Heart left ventricle (tissue), 16 donors: ENCODE data around the gene NUDT4. TPM values are rescaled to one million over a fixed set of nuclear protein-coding genes. Genes with fewer than 3 reads are reported as not detected.

Source experiments
- ATAC-seq, 4 donors: fragments of 200-7000 bp; cut with Tn5 transposase; one replicate each; pipeline ENCODE4 v1.9.1; 2020 to 2022; ENCODE audit warnings: moderate library complexity in 4 of 4, mild to moderate bottlenecking in 3 of 4, moderate number of reproducible peaks in 1 of 4
- DNase-seq, 5 donors: peaks; one replicate each; pipeline ENCODE4 v3.0.0-alpha.2; 2020
- H3K27ac ChIP-seq, 12 donors: fragments of 200-600 bp; sonication (generic) in 4 of 12; one replicate each; pipeline versions ENCODE4 v1.5.0 to v1.8.0; 2016 to 2022; ENCODE audit warnings: mild to moderate bottlenecking in 2 of 12
- H3K27me3 ChIP-seq, 9 donors: fragments of 200-600 bp; sonication (generic) in 2 of 9; one replicate each; pipeline versions ENCODE4 v1.5.1 to v1.8.0; 2016 to 2022; ENCODE audit warnings: mild to moderate bottlenecking in 3 of 9
- H3K36me3 ChIP-seq, 9 donors: fragments of 200-600 bp; sonication (generic) in 2 of 9; one replicate each; pipeline versions ENCODE4 v1.5.0 to v1.8.0; 2018 to 2022; ENCODE audit warnings: mild to moderate bottlenecking in 2 of 9
- H3K4me1 ChIP-seq, 12 donors: fragments of 200-600 bp; sonication (generic) in 4 of 12; one replicate each; pipeline versions ENCODE4 v1.5.0 to v1.8.0; 2016 to 2022; ENCODE audit warnings: mild to moderate bottlenecking in 3 of 12
- H3K4me3 ChIP-seq, 12 donors: fragments of 200-600 bp; sonication (generic) in 4 of 12; one replicate each; pipeline versions ENCODE4 v1.5.0 to v1.8.0; 2017 to 2022; ENCODE audit warnings: mild to moderate bottlenecking in 9 of 12, moderate library complexity in 4 of 12
- H3K9me3 ChIP-seq, 12 donors: fragments of 200-600 bp; sonication (generic) in 4 of 12; one replicate each; pipeline versions ENCODE4 v1.5.0 to v1.8.0; 2016 to 2022; ENCODE audit warnings: mild to moderate bottlenecking in 1 of 12
- CTCF ChIP-seq, 12 donors: fragments of 200-600 bp; sonication (generic) in 4 of 12; IDR thresholded peaks; one replicate each; pipeline versions ENCODE4 v1.5.0 to v1.8.0; 2018 to 2022; ENCODE audit warnings: antibody characterized with exemption in 12 of 12, mild to moderate bottlenecking in 5 of 12
- POLR2A ChIP-seq, 2 donors: fragments of 450-650 bp; IDR thresholded peaks; one replicate each; pipeline ENCODE4 v1.6.1; 2017; ENCODE audit warnings: antibody characterized with exemption in 2 of 2, mild to moderate bottlenecking in 2 of 2, moderate library complexity in 2 of 2
- WGBS, 4 donors: extraction: QIAGEN DNeasy Blood & Tissue Kit in 2 of 4; methylation state at CpG; one replicate each; pipeline versions ENCODE4 v1.1.5 to v1.1.7; 2013 to 2018; 5-methylcytosine and 5-hydroxymethylcytosine counted together
- intact Hi-C, 10 donors: fragments of 100-400 bp; cut with DNase I; formaldehyde crosslinking; loops; one replicate each; pipeline versions ENCODE4 v1.11.1 to v1.14.2; 2022
- polyA plus RNA-seq, 2 donors: library from polyadenylated mRNA; stranded (reverse); fragments of 200-250 nt; gene quantifications; one replicate each; pipeline ENCODE4 v1.2.3, GENCODE V29; 2013
- total RNA-seq, 9 donors: library from RNA; depleted of rRNA in 2 of 9; stranded (reverse); fragments of >200 nt in 2 of 9; fragmentation: NEBNext Ultra II Directional in 3 of 9; extraction: Animal tissue kit (Norgen Biotek cat#: 25700) in 3 of 9; gene quantifications; one replicate each; pipeline versions ENCODE4 v1.1.0 to v1.2.4, GENCODE V29; 2016 to 2023
- donor health status: ischemic (EF 13 %, LVEDD 7.1; RV severe dilation, severe dysfunction).
- donor health status: healthy with polysubstance abuse.
- donor health status: DM: no; HTN: yes; CAD: no.
- donor health status: DM: no; HTN: no; CAD: no.
- donor health status: ischemic (EF 25% LVEDD 6.9; RV normal size, moderate dysfunction).
- donor health status: ischemic (EF 25% LVEDD 5.7; RV mildly dilated, moderate dysfunction).
- donor health status: healthy.
- donor health status: DM: yes; HTN: yes; CAD: no.
- donor health status: ischemic (EF 35%, LVEDD 5.7; RV mildly dilated, moderate dysfunction).
- donor health status: nonischemic (EF 11% LVEDD 7.7; RV severe dilation, severe dysfunction).
- donor health status: DM: yes; HTN: yes; CAD: no.
- donor health status: PGD.
- donor health status: ischemic (EF 29% LVEDD 5.4; RV normal size, mild dysfunction).
- donor health status: nonischemic (EF 23%, LVEDD 6.1; RV moderate dilation, normal function).

Gene NUDT4
- total and polyA plus RNA-seq, 11 donors: 59.9 to 667 (median 242) TPM

GRCh38 chr12:93366422-93366821 is 11.3 kb upstream of the NUDT4 start:
- H3K27me3 ChIP-seq: no peaks in the 10 kb centered on the region
- intact Hi-C loops: no loop called here
- H3K4me1 ChIP-seq: peaks cover 0 to 17% (median 0%) of the 10 kb centered on the region in 12 donors
- 76 to 82% (median 77%) methylated on average over 4 of the region's 4 CpGs for WGBS, 4 donors
- H3K27ac ChIP-seq: no peak overlapping the region
- no peak for ATAC-seq
- H3K36me3 ChIP-seq: peaks cover 0 to 3% (median 0%) of the 10 kb centered on the region in 9 donors
- H3K9me3 ChIP-seq: no peaks in the 10 kb centered on the region
- no peak for DNase-seq
- no peak overlapping the region for H3K4me3 ChIP-seq
- TF ChIP-seq POLR2A (IDR thresholded peaks at IDR 0.05): no peak
- TF ChIP-seq CTCF (IDR thresholded peaks at IDR 0.05): no peak

- Histone ChIP-seq H3K36me3 (peaks cover 0 to 3% (median 0%) of the 10 kb centered on the region in 9 donors), H3K4me3 (no peak overlapping the region), H3K27me3 (no peaks in the 10 kb centered on the region), H3K27ac (no peak overlapping the region), H3K9me3 (no peaks in the 10 kb centered on the region), H3K4me1 (peaks cover 0 to 18% (median 3%) of the 10 kb centered on the region in 12 donors)
- no peak for ATAC-seq
- intact Hi-C loops: no loop called here
- WGBS, 4 donors: 93 to 99% (median 95%) methylated on average over 3 of the region's 3 CpGs
- DNase-seq: no peak
- TF ChIP-seq CTCF (IDR thresholded peaks at IDR 0.05): no peak
Observed at GRCh38 chr12:93368766-93369165, 9.0 kb upstream of the NUDT4 start.

GRCh38 chr12:93369505-93369904 is 8.2 kb upstream of the NUDT4 start:
- intact Hi-C loops: no loop called here
- Histone ChIP-seq H3K27ac (no peak overlapping the region), H3K36me3 (peaks cover 0 to 3% (median 0%) of the 10 kb centered on the region in 9 donors), H3K4me1 (peaks cover 0 to 16% (median 8%) of the 10 kb centered on the region in 12 donors), H3K27me3 (no peaks in the 10 kb centered on the region), H3K9me3 (no peaks in the 10 kb centered on the region), H3K4me3 (no peak overlapping the region)
- DNase-seq (no peak), ATAC-seq (no peak)
- TF ChIP-seq CTCF (IDR thresholded peaks at IDR 0.05) (no peak), POLR2A (IDR thresholded peaks at IDR 0.05) (no peak)

GRCh38 chr12:93370947-93371346 is 6.8 kb upstream of the NUDT4 start:
- Histone ChIP-seq H3K27me3 (no peaks in the 10 kb centered on the region), H3K9me3 (no peaks in the 10 kb centered on the region), H3K4me1 (peaks cover 0 to 26% (median 15%) of the 10 kb centered on the region in 12 donors), H3K36me3 (peaks cover 0 to 3% (median 0%) of the 10 kb centered on the region in 9 donors), H3K4me3 (no peak overlapping the region), H3K27ac (no peak overlapping the region)
- TF ChIP-seq CTCF (IDR thresholded peaks at IDR 0.05): no peak
- DNase-seq: no peak
- intact Hi-C loops: loop anchor here in 1 of 10 donors (10.0 kb wide), 1 partner anchor 66 kb away; no protein-coding TSS in a partner anchor
- no peak for ATAC-seq
- WGBS, 4 donors: 90 to 98% (median 95%) methylated on average over 6 of the region's 6 CpGs
